HG02571 (cell line): ENCODE results near the gene PARK7.
A peak's percentile ranks its signal among the peaks of the same experiment; 100 is the strongest.
"Not testable (repeated sequence)": the region's sequence is repeated elsewhere in the genome, so short reads cannot be mapped to it uniquely, and the experiment has no call there.

Experiments used
- ATAC-seq: cut with Tn5 transposase; IDR thresholded peaks from one replicate; pipeline ENCODE4 v1.9.1; 2021; ENCODE audit warnings: mild to moderate bottlenecking, moderate library complexity; ENCODE audit not compliant: unreplicated experiment

PARK7 gene

GRCh38 chr1:7942214-7942921 is 19.1 kb upstream of the PARK7 start:
- ATAC-seq, result no peak

GRCh38 chr1:7943251-7943650 is 18.3 kb upstream of the PARK7 start:
- ATAC-seq, result no peak

- ATAC-seq, result no peak
These were observed 12.6 kb upstream of the PARK7 start for GRCh38 chr1:7948960-7949359.

GRCh38 chr1:7952791-7953190 is 8.7 kb upstream of the PARK7 start:
- ATAC-seq, result not testable (repeated sequence)

DNA sequence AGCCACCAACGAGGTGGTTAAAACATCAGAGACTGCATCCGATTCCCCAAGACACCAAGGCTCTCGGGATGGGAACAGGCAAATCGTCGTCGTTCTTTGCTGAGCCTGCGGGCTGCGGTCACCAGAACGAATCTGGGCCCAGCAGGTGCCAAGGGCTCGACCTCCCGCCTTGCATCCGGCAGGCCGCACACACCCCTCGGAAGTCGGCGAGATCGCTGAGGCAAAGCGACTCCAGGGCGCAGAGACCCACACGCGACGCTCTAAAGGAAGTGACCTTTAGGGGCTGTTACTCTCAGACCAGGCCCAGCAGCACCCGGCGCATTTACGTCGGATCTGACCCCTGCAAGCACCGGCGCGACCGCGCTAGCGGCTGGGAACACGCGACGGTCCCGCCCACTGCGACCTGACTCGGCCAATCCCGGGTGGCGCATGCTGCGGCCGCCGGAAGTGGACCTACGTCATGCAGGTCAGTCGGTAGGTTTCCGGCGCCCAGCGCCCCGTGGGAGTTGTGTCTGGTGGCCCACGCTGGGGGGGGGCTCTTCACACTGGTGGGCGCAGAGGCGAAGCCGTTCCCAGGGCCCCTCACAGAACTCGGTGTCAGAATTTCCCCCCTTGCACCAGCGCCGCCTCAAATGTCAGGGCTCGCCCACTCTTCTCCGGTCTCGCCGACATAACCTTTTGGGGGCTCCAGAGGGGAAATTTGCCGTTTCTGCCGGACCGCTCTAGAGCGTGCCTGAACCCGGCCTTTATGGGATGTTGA is 7.5 kb upstream of the PARK7 start:
- peak; percentile 97 for ATAC-seq

- ATAC-seq, result no peak
These were observed 6.8 kb upstream of the PARK7 start for GRCh38 chr1:7954683-7955082.

- no peak for ATAC-seq
These were observed 5.1 kb upstream of the PARK7 start for GRCh38 chr1:7956218-7957032.

- ATAC-seq, result no peak
These were observed 1.3 kb upstream of the PARK7 start for GRCh38 chr1:7960165-7960564.

DNA sequence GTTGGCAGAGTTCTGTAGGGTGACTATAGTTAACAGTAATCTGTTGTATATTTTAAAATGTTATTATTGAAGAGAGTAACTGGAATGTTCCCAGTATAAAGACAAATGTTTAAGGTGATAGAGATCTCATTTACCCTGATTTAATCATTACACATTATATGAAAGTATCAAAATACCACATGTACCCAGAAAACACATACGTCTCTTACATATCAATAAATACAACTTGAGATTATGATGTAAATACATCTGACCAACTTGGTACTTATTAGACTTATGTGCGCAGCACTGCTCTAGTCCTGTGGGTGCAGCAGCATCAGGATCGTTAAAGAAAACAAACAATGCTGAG is 670 bp upstream of the PARK7 start:
- ATAC-seq, result no peak

DNA sequence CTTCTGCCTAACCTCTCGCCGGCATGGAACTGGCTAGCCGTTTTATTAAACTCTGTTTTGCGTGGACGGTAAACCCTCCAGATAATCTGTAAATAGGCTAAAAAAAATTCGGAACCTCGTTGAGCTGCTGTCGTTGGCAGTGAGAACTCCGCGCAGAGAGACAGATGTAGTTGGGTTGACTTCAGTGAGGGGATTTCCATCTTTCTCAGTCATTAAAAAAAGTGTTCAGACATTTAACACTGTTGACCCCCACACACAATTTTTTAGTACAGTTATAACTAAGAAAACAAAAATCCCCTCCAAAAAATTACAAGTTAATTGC is 464 bp downstream of the PARK7 start:
- ATAC-seq, result peak; percentile 7

- ATAC-seq, result no peak
These were observed 1.3 kb downstream of the PARK7 start for GRCh38 chr1:7962636-7963377.

DNA sequence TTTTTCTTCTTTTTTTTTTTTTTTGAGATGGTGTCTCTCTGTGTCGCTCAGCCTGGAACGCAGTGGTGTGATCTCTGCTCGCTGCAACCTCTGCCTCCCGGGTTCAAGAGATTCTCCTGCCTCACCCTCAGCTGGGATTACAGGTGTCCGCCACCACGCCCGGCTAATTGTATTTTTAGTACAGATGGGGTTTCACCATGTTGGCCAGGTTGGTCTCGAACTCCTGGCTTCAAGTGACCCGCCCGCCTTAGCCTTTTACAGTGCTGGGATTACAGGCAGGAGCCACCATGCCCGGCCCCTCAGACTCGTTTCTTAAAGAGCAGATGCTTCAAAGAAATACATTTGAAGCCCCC is 1.8 kb downstream of the PARK7 start:
- ATAC-seq, result not testable (repeated sequence)

GRCh38 chr1:7963841-7964240 is 2.3 kb downstream of the PARK7 start:
- not testable (repeated sequence) for ATAC-seq

- no peak for ATAC-seq
These were observed 3.0 kb downstream of the PARK7 start for GRCh38 chr1:7964476-7964875.

DNA sequence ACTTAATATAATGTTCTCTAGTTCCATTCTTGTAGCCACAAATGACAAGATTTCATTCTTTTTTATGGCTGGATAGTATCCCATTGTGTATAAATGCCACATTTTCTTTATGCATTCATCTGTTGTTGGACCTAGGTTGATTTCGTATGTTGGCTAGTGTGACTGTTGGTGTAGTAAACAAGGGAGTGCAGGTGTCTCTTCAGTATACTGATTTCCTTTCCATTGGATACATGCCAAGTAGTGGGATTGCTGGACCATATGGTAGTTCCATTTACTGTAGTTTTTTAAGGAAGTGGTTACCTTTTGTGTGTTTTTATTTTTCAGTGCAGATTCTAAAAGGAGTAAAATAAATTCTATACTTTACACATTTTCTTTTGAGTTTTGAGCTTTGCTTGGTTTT is 5.7 kb downstream of the PARK7 start:
- no peak for ATAC-seq

DNA sequence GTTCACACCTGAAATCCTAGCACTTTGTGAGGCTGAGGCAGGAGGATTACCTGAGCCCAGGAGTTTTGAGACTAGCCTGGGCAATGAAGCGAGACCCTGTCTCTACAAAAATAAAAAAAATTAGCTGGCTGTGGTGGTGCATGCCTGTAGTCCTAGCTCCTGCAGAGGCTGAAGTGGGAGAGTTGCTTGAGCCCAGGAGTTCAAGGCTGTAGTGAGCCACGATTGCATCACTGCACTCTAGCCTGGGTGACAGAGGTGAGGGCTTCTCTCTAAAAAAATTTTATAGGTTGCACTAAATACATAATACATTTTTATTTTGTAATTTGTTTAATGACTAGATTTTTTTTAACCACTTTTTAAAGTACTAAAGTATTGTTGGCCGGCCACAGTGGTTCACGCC is 6.1 kb downstream of the PARK7 start:
- ATAC-seq, result no peak

DNA sequence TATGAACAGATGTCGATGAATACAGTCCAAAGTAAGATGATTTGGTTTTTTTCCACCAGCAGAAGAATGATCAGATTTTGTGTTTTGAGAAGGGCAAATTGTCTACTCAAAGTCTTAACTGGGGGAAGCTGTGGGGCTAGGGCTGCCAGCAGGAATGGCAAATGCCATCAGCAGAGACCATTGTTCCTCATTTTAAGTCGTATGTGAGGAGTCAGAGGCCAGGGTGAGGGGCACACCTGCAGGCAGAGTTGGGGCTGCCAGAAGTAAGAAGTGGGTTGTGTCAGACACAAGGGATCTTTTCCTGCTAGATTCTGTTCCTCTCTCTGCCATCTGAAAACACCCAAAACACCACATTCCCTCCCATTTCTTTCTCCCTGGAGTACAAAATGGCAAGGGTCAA is 8.7 kb downstream of the PARK7 start:
- no peak for ATAC-seq

DNA sequence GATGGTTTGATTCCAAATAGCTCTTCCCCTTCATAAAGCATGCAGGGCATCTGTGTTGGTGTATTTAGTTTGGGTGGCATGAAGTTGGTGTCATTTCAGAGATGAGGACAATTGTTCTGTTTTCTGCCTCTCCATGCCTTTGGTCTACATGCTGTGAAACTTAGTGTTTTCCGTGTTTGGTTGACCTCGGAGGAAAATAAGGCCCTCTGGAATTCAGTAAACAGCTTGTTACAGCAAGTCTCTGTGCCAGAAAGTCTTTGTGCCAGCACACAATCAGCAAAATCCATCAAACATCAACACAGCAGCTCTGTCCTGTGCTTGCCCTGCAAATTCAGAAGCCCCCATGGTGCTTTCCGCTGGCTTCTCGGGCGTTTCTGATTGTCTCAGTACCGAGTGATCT is 9.5 kb downstream of the PARK7 start:
- no peak for ATAC-seq

DNA sequence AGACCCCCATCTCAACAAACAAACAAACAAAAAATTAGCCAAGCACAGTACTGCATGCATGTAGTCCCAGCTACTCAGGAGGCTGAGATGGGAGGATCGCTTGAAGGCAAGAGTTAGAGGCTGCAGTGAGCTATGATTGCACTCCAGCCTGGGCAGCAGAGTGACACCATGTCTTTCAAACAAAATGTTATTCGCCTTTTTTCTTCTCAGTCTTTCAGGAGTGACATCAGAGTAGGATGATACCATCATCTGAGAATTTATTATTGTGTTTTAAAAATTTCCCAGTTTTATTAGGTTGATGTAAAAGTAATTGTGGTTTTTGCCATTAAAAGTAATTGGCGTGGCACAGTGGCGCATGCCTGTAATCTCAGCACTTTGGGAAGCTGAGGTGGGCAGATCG is 10.8 kb downstream of the PARK7 start:
- no peak for ATAC-seq

DNA sequence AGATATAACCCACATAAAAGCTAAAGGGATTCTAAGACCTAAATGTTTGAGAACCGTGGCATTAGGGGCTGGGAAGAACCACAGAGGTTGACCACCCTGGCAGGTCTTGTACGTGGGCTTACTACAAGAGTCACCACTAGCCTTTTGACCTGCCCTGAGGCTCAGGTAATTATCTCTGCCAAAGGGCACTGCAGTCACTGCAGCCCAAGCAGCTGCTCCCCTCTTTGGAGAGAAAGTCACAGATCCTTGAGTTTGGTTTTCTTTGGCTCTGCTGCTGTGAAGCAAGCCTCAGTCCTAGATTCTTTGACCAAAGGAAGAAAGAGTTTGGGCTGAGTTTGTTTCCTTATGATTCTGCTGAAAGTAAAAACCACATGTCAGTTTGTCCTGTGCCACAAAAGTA is 11.6 kb downstream of the PARK7 start:
- ATAC-seq, result no peak

DNA sequence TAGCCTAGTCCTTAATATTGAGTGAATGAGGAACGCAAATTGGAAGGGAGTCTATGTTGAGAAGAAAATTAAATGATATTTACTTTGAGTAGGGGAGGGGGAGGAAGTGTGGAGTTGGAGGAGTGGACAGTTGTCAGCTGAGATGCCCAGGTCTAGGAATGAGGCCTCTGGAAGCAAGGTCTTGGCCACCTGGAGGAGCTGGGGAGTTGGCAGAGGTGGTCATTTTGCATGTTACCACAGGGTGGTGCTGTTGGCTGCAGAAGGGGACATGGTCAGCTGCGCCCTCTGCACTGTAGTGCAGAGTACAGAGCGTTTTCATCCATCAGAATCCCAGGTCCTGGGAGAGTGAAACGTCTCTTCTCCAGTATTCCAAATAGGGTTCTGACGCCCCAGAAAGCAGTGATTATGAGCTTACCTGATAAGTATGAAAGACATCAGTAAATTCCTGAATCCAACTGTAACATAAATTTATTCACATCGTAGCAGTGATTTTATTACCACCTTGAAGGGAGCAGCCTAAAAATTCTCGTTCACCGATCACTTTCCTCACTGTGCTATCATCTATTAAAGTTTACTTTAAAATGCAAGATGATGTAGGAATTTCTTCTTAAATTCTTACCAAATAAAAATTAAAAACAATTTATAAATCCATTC is 13.8 kb downstream of the PARK7 start:
- ATAC-seq, result no peak
